BLaER1 (cell line): ENCODE results near the gene KIDINS220.

Source experiments
- H3K27ac ChIP-seq: shearing (Covaris generic); formaldehyde crosslinking; 2 replicates; pipeline ENCODE4 v1.8.1; 2022
- H3K27me3 ChIP-seq: shearing (Covaris generic); formaldehyde crosslinking; 2 replicates; pipeline ENCODE4 v1.8.1; 2022
- H3K36me3 ChIP-seq: shearing (Covaris generic); formaldehyde crosslinking; 2 replicates; pipeline ENCODE4 v1.8.1; 2022
- H3K4me1 ChIP-seq: shearing (Covaris generic); formaldehyde crosslinking; 2 replicates; pipeline ENCODE4 v1.8.1; 2022
- H3K4me2 ChIP-seq: shearing (Covaris generic); formaldehyde crosslinking; 2 replicates; pipeline ENCODE4 v1.8.1; 2022
- H3K4me3 ChIP-seq: shearing (Covaris generic); formaldehyde crosslinking; 2 replicates; pipeline ENCODE4 v1.8.1; 2022
- H3K9ac ChIP-seq: shearing (Covaris generic); formaldehyde crosslinking; 2 replicates; pipeline ENCODE4 v1.8.1; 2022
- H3K9me3 ChIP-seq: shearing (Covaris generic); formaldehyde crosslinking; 2 replicates; pipeline ENCODE4 v1.8.1; 2022
- H4K20me1 ChIP-seq: shearing (Covaris generic); formaldehyde crosslinking; 2 replicates; pipeline ENCODE4 v1.8.1; 2022
- Cebpa-rat ChIP-seq: shearing (Covaris generic); IDR thresholded peaks from 2 replicates; pipeline ENCODE4 v1.8.1; 2022

The KIDINS220 gene

GRCh38 chr2:8856176-8856575 is 18.8 kb upstream of the KIDINS220 start:
- no peak overlapping the region for H3K27ac ChIP-seq
- no peaks in the 10 kb centered on the region for H3K36me3 ChIP-seq
- H3K4me1 ChIP-seq, result no peaks in the 10 kb centered on the region
- no peak overlapping the region for H3K9ac ChIP-seq
- H3K4me2 ChIP-seq, result no peak overlapping the region
- H4K20me1 ChIP-seq, result no peaks in the 10 kb centered on the region
- no peaks in the 10 kb centered on the region for H3K27me3 ChIP-seq
- no peak for TF ChIP-seq Cebpa-rat
- H3K9me3 ChIP-seq, result no peaks in the 10 kb centered on the region
- no peak overlapping the region for H3K4me3 ChIP-seq

GRCh38 chr2:8855010-8855409 is 17.6 kb upstream of the KIDINS220 start:
- Histone ChIP-seq H3K9ac (no peak overlapping the region), H3K4me2 (no peak overlapping the region), H3K27ac (no peak overlapping the region), H3K9me3 (no peaks in the 10 kb centered on the region), H4K20me1 (no peaks in the 10 kb centered on the region), H3K4me1 (no peaks in the 10 kb centered on the region), H3K27me3 (no peaks in the 10 kb centered on the region), H3K36me3 (no peaks in the 10 kb centered on the region), H3K4me3 (no peak overlapping the region)
- no peak for TF ChIP-seq Cebpa-rat

- H3K4me3 ChIP-seq, result no peak overlapping the region
- H3K9ac ChIP-seq, result no peak overlapping the region
- H3K4me2 ChIP-seq, result no peak overlapping the region
- no peaks in the 10 kb centered on the region for H3K4me1 ChIP-seq
- H4K20me1 ChIP-seq, result no peaks in the 10 kb centered on the region
- no peak for TF ChIP-seq Cebpa-rat
- H3K27me3 ChIP-seq, result no peaks in the 10 kb centered on the region
- no peaks in the 10 kb centered on the region for H3K36me3 ChIP-seq
- H3K27ac ChIP-seq, result no peak overlapping the region
- H3K9me3 ChIP-seq, result no peaks in the 10 kb centered on the region
These were observed 16.0 kb upstream of the KIDINS220 start for GRCh38 chr2:8853426-8853825.

- Histone ChIP-seq H3K9me3 (no peaks in the 10 kb centered on the region), H3K27me3 (no peaks in the 10 kb centered on the region), H3K27ac (no peak overlapping the region), H3K4me3 (no peak overlapping the region), H3K9ac (no peak overlapping the region), H3K4me1 (no peaks in the 10 kb centered on the region), H4K20me1 (no peaks in the 10 kb centered on the region), H3K4me2 (no peak overlapping the region), H3K36me3 (no peaks in the 10 kb centered on the region)
- TF ChIP-seq Cebpa-rat, result no peak
These were observed 14.6 kb upstream of the KIDINS220 start for GRCh38 chr2:8851811-8852560.

GRCh38 chr2:8850845-8851487 is 13.6 kb upstream of the KIDINS220 start:
- no peak for TF ChIP-seq Cebpa-rat
- H3K4me3 ChIP-seq, result no peak overlapping the region
- H3K36me3 ChIP-seq, result no peaks in the 10 kb centered on the region

GRCh38 chr2:8849327-8849726 is 11.9 kb upstream of the KIDINS220 start:
- Histone ChIP-seq H3K4me1 (0 out of 2 replicates have a peak, but pooled peaks cover 4% of the 10 kb centered on the region), H3K9ac (no peak overlapping the region), H3K27ac (no peak overlapping the region), H4K20me1 (no peaks in the 10 kb centered on the region), H3K36me3 (no peaks in the 10 kb centered on the region), H3K27me3 (no peaks in the 10 kb centered on the region), H3K4me3 (no peak overlapping the region), H3K4me2 (no peak overlapping the region), H3K9me3 (no peaks in the 10 kb centered on the region)
- no peak for TF ChIP-seq Cebpa-rat

More at GRCh38 chr2:8850845-8851487, 13.6 kb upstream of the KIDINS220 start:
- H3K4me2 ChIP-seq, result no peak overlapping the region
- H3K9me3 ChIP-seq, result no peaks in the 10 kb centered on the region
- H3K27ac ChIP-seq, result no peak overlapping the region
- no peaks in the 10 kb centered on the region for H3K4me1 ChIP-seq
- no peak overlapping the region for H3K9ac ChIP-seq
- H4K20me1 ChIP-seq, result no peaks in the 10 kb centered on the region
- no peaks in the 10 kb centered on the region for H3K27me3 ChIP-seq

GRCh38 chr2:8848328-8849100 is 11.1 kb upstream of the KIDINS220 start:
- no peak overlapping the region for H3K27ac ChIP-seq
- no peak overlapping the region for H3K4me3 ChIP-seq
- H3K9me3 ChIP-seq, result no peaks in the 10 kb centered on the region
- H3K4me1 ChIP-seq, result 0 out of 2 replicates have a peak, but pooled peaks cover 6% of the 10 kb centered on the region
- no peaks in the 10 kb centered on the region for H4K20me1 ChIP-seq
- no peak overlapping the region for H3K9ac ChIP-seq
- no peak for TF ChIP-seq Cebpa-rat
- no peaks in the 10 kb centered on the region for H3K27me3 ChIP-seq
- no peak overlapping the region for H3K4me2 ChIP-seq
- no peaks in the 10 kb centered on the region for H3K36me3 ChIP-seq

- Histone ChIP-seq H3K9me3 (no peaks in the 10 kb centered on the region), H4K20me1 (no peaks in the 10 kb centered on the region), H3K9ac (no peak overlapping the region), H3K36me3 (no peaks in the 10 kb centered on the region), H3K27ac (no peak overlapping the region), H3K4me1 (0 out of 2 replicates have a peak, but pooled peaks cover 6% of the 10 kb centered on the region), H3K27me3 (no peaks in the 10 kb centered on the region), H3K4me3 (no peak overlapping the region), H3K4me2 (no peak overlapping the region)
- no peak for TF ChIP-seq Cebpa-rat
These were observed 10.0 kb upstream of the KIDINS220 start for GRCh38 chr2:8847400-8847799.

GRCh38 chr2:8841932-8842331 is 4.5 kb upstream of the KIDINS220 start:
- H3K27ac ChIP-seq, result no peak overlapping the region
- H3K9ac ChIP-seq, result no peak overlapping the region
- no peak overlapping the region for H3K4me2 ChIP-seq
- H3K9me3 ChIP-seq, result peaks cover 12% of the 10 kb centered on the region
- peaks cover 10% of the 10 kb centered on the region; the same call in 1 of the 2 replicates for H3K4me1 ChIP-seq
- no peak overlapping the region for H3K4me3 ChIP-seq
- TF ChIP-seq Cebpa-rat, result no peak
- no peaks in the 10 kb centered on the region for H4K20me1 ChIP-seq
- H3K27me3 ChIP-seq, result no peaks in the 10 kb centered on the region
- no peaks in the 10 kb centered on the region for H3K36me3 ChIP-seq
